ENCODE measurements around the gene PRAMEF18.
"Not testable (repeated sequence)": the region's sequence is repeated elsewhere in the genome, so short reads cannot be mapped to it uniquely, and the experiment has no call there.

- TF ChIP-seq CTCF (IDR thresholded peaks at IDR 0.05; ENCODE audit: low read length); EZH2 (IDR thresholded peaks at IDR 0.05; ENCODE audit: borderline replicate concordance, low read length): not testable (repeated sequence)
Measured at GRCh38 chr1:13265124-13265523, 39.2 kb upstream of the PRAMEF18 start.
